Endothelial cell of umbilical vein (primary cell): ENCODE data around the gene ZIC5. TPM values are rescaled to one million over a fixed set of nuclear protein-coding genes. Genes with fewer than 3 reads are reported as not detected.

Source experiments
- BruUV-seq: library from RNA; stranded (reverse); fragments of 400-500 nt; replicated peaks from 2 replicates; lab custom pipeline; 2021; lab: Mats Ljungman, UMichigan
- CTCF ChIA-PET: fragments of 300-600, 350-600 bp; sonication (Branson Sonifier 250); formaldehyde crosslinking; loops from one replicate; lab custom pipeline; 2021; ENCODE audit warnings: antibody characterized with exemption, inconsistent platforms; lab: Charles Lee
- POLR2A ChIA-PET: fragments of 300-600, 350-600 bp; sonication (Branson Sonifier 250); formaldehyde crosslinking; loops from one replicate; lab custom pipeline; 2021; ENCODE audit warnings: antibody characterized with exemption, inconsistent platforms; lab: Charles Lee
- DNase-seq: peaks from one replicate; pipeline ENCODE4 v3.0.0-alpha.2; 2011; ENCODE audit warnings: low read depth, low spot score
- FAIRE-seq: peaks from 2 replicates; lab custom pipeline; 2011; peaks lifted over from hg19 to GRCh38; lab: Jason Lieb, UNC
- H2AFZ ChIP-seq: 2 replicates; pipeline ENCODE4 v1.6.0; 2012; ENCODE audit warnings: low read depth, low read length, control low read depth, inconsistent platforms
- H3K27ac ChIP-seq: 2 replicates; pipeline ENCODE4 v1.5.1; 2011; ENCODE audit warnings: low read depth, mild to moderate bottlenecking, control low read depth, low read length, moderate library complexity; ENCODE audit not compliant: insufficient read depth
- H3K27me3 ChIP-seq, 2 experiments: 2 replicates each; pipeline versions ENCODE4 v1.6.0 to v1.6.1; 2011; ENCODE audit warnings: low read length in 2 of 2, mixed read lengths in 1 of 2; ENCODE audit not compliant: control insufficient read depth in 2 of 2, insufficient read depth in 2 of 2
- H3K36me3 ChIP-seq, 2 experiments: 2 replicates in 1 of 2; 3 replicates in 1 of 2; pipeline ENCODE4 v1.5.1; 2011; ENCODE audit warnings: low read length in 2 of 2, mild to moderate bottlenecking in 1 of 2, moderate library complexity in 1 of 2; ENCODE audit not compliant: control insufficient read depth in 2 of 2, insufficient read depth in 2 of 2; ENCODE audit errors: extremely low read depth in 1 of 2
- H3K4me1 ChIP-seq: 3 replicates; pipeline ENCODE4 v1.5.1; 2011; ENCODE audit warnings: mild to moderate bottlenecking, low read length; ENCODE audit not compliant: control insufficient read depth, insufficient read depth; ENCODE audit errors: extremely low read depth
- H3K4me2 ChIP-seq: 2 replicates; pipeline ENCODE4 v1.6.1; 2011; ENCODE audit warnings: low read length, control low read depth, mixed read lengths; ENCODE audit not compliant: insufficient read depth
- H3K4me3 ChIP-seq, 3 experiments: fragments of 200-600 bp in 1 of 3; sonication (generic), shearing (Covaris generic) in 1 of 3; replicated peaks in 1 of 3; 2 replicates each; pipeline ENCODE4 v1.5.1; 2011 to 2016; ENCODE audit warnings: control low read depth in 3 of 3, low read length in 3 of 3, mild to moderate bottlenecking in 2 of 3, inconsistent platforms in 1 of 3, low read depth in 1 of 3, moderate library complexity in 1 of 3; ENCODE audit not compliant: insufficient read depth in 1 of 3
- H3K79me2 ChIP-seq: 2 replicates; pipeline ENCODE4 v1.6.0; 2012; ENCODE audit warnings: low read length, inconsistent platforms; ENCODE audit not compliant: control insufficient read depth, insufficient read depth
- H3K9ac ChIP-seq: replicated peaks from 2 replicates; pipeline ENCODE3; 2011; ENCODE audit warnings: low read length, control low read depth; ENCODE audit not compliant: insufficient read depth; ENCODE audit errors: extremely low read depth
- H3K9me1 ChIP-seq: replicated peaks from 3 replicates; pipeline ENCODE4 v1.6.0; 2011; ENCODE audit warnings: mild to moderate bottlenecking, low read length; ENCODE audit not compliant: control insufficient read depth, insufficient read depth; ENCODE audit errors: extremely low read depth
- H3K9me3 ChIP-seq: replicated peaks from 2 replicates; pipeline ENCODE4 v1.5.1; 2012; ENCODE audit warnings: low read length, inconsistent platforms; ENCODE audit not compliant: control insufficient read depth, insufficient read depth
- H4K20me1 ChIP-seq: replicated peaks from 2 replicates; pipeline ENCODE3; 2011; ENCODE audit warnings: mild to moderate bottlenecking, low read length; ENCODE audit not compliant: control insufficient read depth, insufficient read depth; ENCODE audit errors: extremely low read depth
- EZH2 ChIP-seq: IDR thresholded peaks from 2 replicates; pipeline ENCODE4 v1.6.1; 2012; ENCODE audit warnings: borderline replicate concordance, low read depth, mild to moderate bottlenecking, moderate library complexity, low read length, inconsistent platforms; ENCODE audit not compliant: severe bottlenecking
- GATA2 ChIP-seq: IDR thresholded peaks from 2 replicates; pipeline ENCODE4 v1.7.0; 2011; ENCODE audit warnings: low read depth, mild to moderate bottlenecking, moderate library complexity, mixed read lengths, low read length; ENCODE audit not compliant: insufficient read length, insufficient read depth
- JUN ChIP-seq: IDR thresholded peaks from 2 replicates; pipeline ENCODE4 v1.6.1; 2011; ENCODE audit warnings: borderline replicate concordance, low read depth; ENCODE audit not compliant: insufficient read length, insufficient read depth
- MYC ChIP-seq: IDR thresholded peaks from one replicate; pipeline ENCODE4 v1.6.1; 2011; ENCODE audit warnings: mild to moderate bottlenecking, low read depth, low read length
- POLR2AphosphoS5 ChIP-seq: IDR thresholded peaks from 2 replicates; pipeline ENCODE4 v1.6.1; 2012; ENCODE audit warnings: low read depth, mild to moderate bottlenecking, control low read depth, low read length, moderate library complexity; ENCODE audit not compliant: insufficient read depth
- dilution Hi-C: fragments of 300-500 bp; cut with MboI; formaldehyde crosslinking; loops from one replicate; pipeline ENCODE4 v1.15.0; 2019; ENCODE audit warnings: low sequenced_read_pairs; ENCODE audit not compliant: extremely low pct_ligation_motif_present
- intact Hi-C: fragments of 100-400 bp; cut with micrococcal nuclease; formaldehyde crosslinking; loops from one replicate; pipeline ENCODE4 v1.10.0; 2022
- polyA plus RNA-seq, 4 experiments: library from polyadenylated mRNA; depleted of rRNA in 3 of 4; stranded (reverse) in 3 of 4; unstranded in 1 of 4; fragments of >200 nt; gene quantifications; 2 replicates each; pipeline versions ENCODE4 v1.2.1 to v1.2.3, GENCODE V29; 2011 to 2012; ENCODE audit warnings: missing spikeins in 1 of 4
- total RNA-seq: library from RNA; stranded (reverse); gene quantifications from 2 replicates; pipeline ENCODE4 v1.2.3, GENCODE V29; 2021
- TF ChIP-seq, protein P1 (sequence below): IDR thresholded peaks from 2 replicates; pipeline ENCODE4 v1.6.1; 2011; ENCODE audit not compliant: insufficient read depth, insufficient read length

ZIC5 gene
- total and polyA plus RNA-seq, 2 donors (not counting 3 experiments of a cell fraction or from before 2014, with no cell fraction given): not detected

DNA sequence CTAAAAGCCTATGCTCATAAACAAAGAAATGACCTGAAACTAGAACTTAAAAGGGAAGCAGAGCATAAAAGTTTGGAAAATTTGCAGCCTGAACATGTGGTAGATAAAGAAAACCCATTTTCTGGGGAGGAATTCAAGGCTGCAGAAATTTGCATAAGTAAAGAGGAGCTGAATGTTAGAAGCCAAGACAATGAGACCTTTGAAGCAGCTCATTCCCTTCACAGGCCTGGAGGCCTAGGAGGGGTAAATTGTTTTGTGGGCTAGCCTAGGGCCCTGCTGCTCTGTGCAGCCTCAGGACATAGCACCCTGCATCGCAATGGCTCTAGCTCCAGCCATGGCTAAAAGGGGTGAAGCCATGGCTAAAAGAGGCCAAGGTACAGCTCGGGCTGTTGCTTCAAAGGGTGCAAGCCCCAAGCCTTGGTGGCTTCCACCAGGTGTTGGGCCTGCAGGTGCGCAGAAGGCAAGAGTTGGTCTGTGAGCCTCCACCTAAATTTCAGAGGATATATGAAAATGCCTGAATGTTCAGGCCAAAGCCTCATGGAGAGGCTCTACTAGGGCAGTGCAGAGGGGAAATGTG is 48.3 kb upstream of the ZIC5 start:
- H3K27me3 ChIP-seq: no peaks in the 10 kb centered on the region
- no peak for FAIRE-seq
- H3K9me3 ChIP-seq: no peaks in the 10 kb centered on the region
- ChIA-PET POLR2A (no interaction called here), CTCF (interaction anchor here (0.9 to 1.3 kb wide), 3 partner anchors 7 to 215 kb away, joined by 3 to 6 read pairs (median 3); no protein-coding TSS in a partner anchor)
- TF ChIP-seq MYC (no peak), POLR2AphosphoS5 (no peak), EZH2 (no peak), JUN (no peak), GATA2 (no peak)
- H4K20me1 ChIP-seq: no peaks in the 10 kb centered on the region
- no peaks in the 10 kb centered on the region for H3K4me1 ChIP-seq
- H2AFZ ChIP-seq: no peak overlapping the region
- no peaks in the 10 kb centered on the region for H3K36me3 ChIP-seq
- H3K4me2 ChIP-seq: no peak overlapping the region
- no peaks in the 10 kb centered on the region for H3K79me2 ChIP-seq
- no peaks in the 10 kb centered on the region for H3K9me1 ChIP-seq
- no peak overlapping the region for H3K27ac ChIP-seq
- DNase-seq: no peak
- H3K4me3 ChIP-seq: no peak overlapping the region
- no TSS peak for BruUV-seq
- no peak overlapping the region for H3K9ac ChIP-seq
- dilution Hi-C loops (no loop called here), intact Hi-C loops (no loop called here)

DNA sequence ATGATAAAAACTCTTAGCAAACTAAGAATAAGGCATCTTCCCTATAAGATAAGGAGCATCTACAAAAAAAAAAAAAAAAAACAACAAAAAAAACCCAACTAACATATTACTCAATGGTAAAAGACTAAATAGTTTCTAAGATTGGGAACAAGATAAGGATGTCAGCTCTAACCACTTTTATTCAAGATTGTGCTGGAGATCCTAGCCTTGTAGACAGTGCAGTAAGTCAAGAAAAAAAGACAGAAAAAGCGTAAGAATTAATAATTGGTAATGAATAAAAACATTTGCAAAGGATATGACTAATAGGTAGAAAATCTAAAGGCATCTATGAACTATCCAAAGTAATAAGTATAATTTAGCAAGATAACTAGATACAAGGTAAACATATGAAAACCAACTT is 43.1 kb upstream of the ZIC5 start:
- H3K27ac ChIP-seq: no peak overlapping the region
- no peak overlapping the region for H3K4me2 ChIP-seq
- no peaks in the 10 kb centered on the region for H3K27me3 ChIP-seq
- H3K9ac ChIP-seq: no peak overlapping the region
- dilution Hi-C loops (no loop called here), intact Hi-C loops (no loop called here)
- POLR2A ChIA-PET: no interaction called here
- H4K20me1 ChIP-seq: no peaks in the 10 kb centered on the region
- no peaks in the 10 kb centered on the region for H3K9me3 ChIP-seq
- no peaks in the 10 kb centered on the region for H3K9me1 ChIP-seq
- TF ChIP-seq, protein P1, sequence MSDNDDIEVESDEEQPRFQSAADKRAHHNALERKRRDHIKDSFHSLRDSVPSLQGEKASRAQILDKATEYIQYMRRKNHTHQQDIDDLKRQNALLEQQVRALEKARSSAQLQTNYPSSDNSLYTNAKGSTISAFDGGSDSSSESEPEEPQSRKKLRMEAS: no peak
- no peak for TF ChIP-seq EZH2
- FAIRE-seq (no peak), DNase-seq (no peak)
- H3K36me3 ChIP-seq: no peaks in the 10 kb centered on the region
- H3K4me1 ChIP-seq: no peaks in the 10 kb centered on the region
- no peak overlapping the region for H2AFZ ChIP-seq
- CTCF ChIA-PET: no interaction called here
- no peak overlapping the region for H3K4me3 ChIP-seq
- H3K79me2 ChIP-seq: no peaks in the 10 kb centered on the region
- BruUV-seq: no TSS peak
